HCT116 (cell line): ENCODE measurements around the gene INF2. TPM values are rescaled to one million over a fixed set of nuclear protein-coding genes. Genes with fewer than 3 reads are reported as not detected.

ENCODE experiments used
- ATAC-seq: fragments of 200-7000 bp; cut with Tn5 transposase; 2 replicates; pipeline ENCODE4 v1.9.1; 2020; ENCODE audit warnings: mild to moderate bottlenecking, moderate library complexity
- BruUV-seq: library from RNA; stranded (reverse); fragments of 400-500 nt; replicated peaks from 2 replicates; lab custom pipeline; 2021; lab: Mats Ljungman, UMichigan
- CTCF ChIA-PET: fragments of 300-600 bp; sonication (Branson Sonifier 250); formaldehyde crosslinking; loops from one replicate; lab custom pipeline; 2021; ENCODE audit warnings: antibody characterized with exemption; lab: Charles Lee
- POLR2A ChIA-PET: fragments of 300-600, 350-600 bp; sonication (Branson Sonifier 250); formaldehyde crosslinking; loops from one replicate; lab custom pipeline; 2021; ENCODE audit warnings: antibody characterized with exemption; lab: Charles Lee
- RAD21 ChIA-PET, 2 experiments: fragments of 300-600 bp; sonication (Branson Sonifier 250); formaldehyde crosslinking; loops; one replicate each; lab custom pipeline; 2023; ENCODE audit warnings: low total read pairs in 2 of 2; ENCODE audit not compliant: uncharacterized antibody in 2 of 2, unreplicated experiment in 2 of 2, low non-redundant PET in 1 of 2; lab: Charles Lee
- DNase-seq: peaks from one replicate; pipeline ENCODE4 v3.0.0-alpha.2; 2010; ENCODE audit warnings: low read depth, low spot score
- H2AFZ ChIP-seq: fragments of 200-600 bp; shearing (Covaris generic), sonication (generic); 2 replicates; pipeline ENCODE4 v1.6.1; 2017; ENCODE audit warnings: low read depth, mixed run types, mixed read lengths, antibody characterized with exemption, low read length; ENCODE audit not compliant: poor library complexity, severe bottlenecking
- H3K27ac ChIP-seq: 2 replicates; pipeline ENCODE4 v1.5.1; 2012; ENCODE audit warnings: low read depth, low read length
- H3K27me3 ChIP-seq: fragments of 200-600 bp; sonication (generic); 2 replicates; pipeline ENCODE4 v1.6.1; 2016; ENCODE audit warnings: mixed run types, low read length, mixed read lengths; ENCODE audit not compliant: insufficient read depth
- H3K36me3 ChIP-seq, 2 experiments: fragments of 200-500 bp in 1 of 2; fragments of 200-600 bp in 1 of 2; sonication (Bioruptor generic) in 1 of 2; sonication (generic) in 1 of 2; 2 replicates each; pipeline versions ENCODE4 v1.5.1 to v1.6.1; 2014 to 2016; ENCODE audit warnings: low read length in 2 of 2, inconsistent platforms in 1 of 2, mixed read lengths in 1 of 2, mixed run types in 1 of 2; ENCODE audit not compliant: insufficient read depth in 2 of 2, control insufficient read depth in 1 of 2
- H3K4me1 ChIP-seq, 2 experiments: fragments of 200-600 bp in 1 of 2; sonication (generic) in 1 of 2; 2 replicates each; pipeline versions ENCODE4 v1.5.1 to v1.6.1; 2012 to 2017; ENCODE audit warnings: low read length in 2 of 2, inconsistent platforms in 1 of 2, mild to moderate bottlenecking in 1 of 2, mixed read lengths in 1 of 2, mixed run types in 1 of 2, moderate library complexity in 1 of 2; ENCODE audit not compliant: insufficient read depth in 2 of 2, control insufficient read depth in 1 of 2
- H3K4me2 ChIP-seq: fragments of 200-600 bp; sonication (generic); 2 replicates; pipeline ENCODE4 v1.6.1; 2017; ENCODE audit warnings: mixed run types, low read length, mixed read lengths
- H3K4me3 ChIP-seq, 2 experiments: fragments of 200-600 bp in 1 of 2; sonication (generic) in 1 of 2; replicated peaks in 1 of 2; 2 replicates each; pipeline ENCODE4 v1.5.1; 2011 to 2016; ENCODE audit warnings: low read length in 2 of 2, control low read depth in 1 of 2, low read depth in 1 of 2, mild to moderate bottlenecking in 1 of 2, mixed read lengths in 1 of 2, mixed run types in 1 of 2
- H3K79me2 ChIP-seq: fragments of 200-600 bp; sonication (generic); 2 replicates; pipeline ENCODE4 v1.6.1; 2017; ENCODE audit warnings: mild to moderate bottlenecking, mixed run types, low read length, moderate library complexity, mixed read lengths; ENCODE audit not compliant: insufficient read depth
- H3K9ac ChIP-seq: fragments of 200-600 bp; sonication (generic); 2 replicates; pipeline ENCODE4 v1.6.1; 2016; ENCODE audit warnings: low read length, mixed read lengths
- H3K9me2 ChIP-seq: fragments of 200-600 bp; sonication (generic), shearing (Covaris generic); 2 replicates; pipeline ENCODE4 v1.6.1; 2017; ENCODE audit warnings: mixed run types, mild to moderate bottlenecking, moderate library complexity; ENCODE audit not compliant: insufficient read depth
- H3K9me3 ChIP-seq, 2 experiments: fragments of 200-500 bp in 1 of 2; fragments of 200-600 bp in 1 of 2; sonication (Bioruptor generic) in 1 of 2; sonication (generic) in 1 of 2; 2 replicates each; pipeline ENCODE4 v1.6.1; 2014 to 2017; ENCODE audit warnings: low read length in 2 of 2, mixed read lengths in 2 of 2, inconsistent platforms in 1 of 2, low read depth in 1 of 2, mild to moderate bottlenecking in 1 of 2, mixed run types in 1 of 2, moderate library complexity in 1 of 2; ENCODE audit not compliant: control insufficient read depth in 1 of 2, insufficient read depth in 1 of 2
- H4K20me1 ChIP-seq: fragments of 200-600 bp; sonication (generic), shearing (Covaris generic); 2 replicates; pipeline ENCODE4 v1.6.1; 2017; ENCODE audit warnings: mixed run types, mild to moderate bottlenecking, moderate library complexity; ENCODE audit not compliant: insufficient read depth
- EGR1 ChIP-seq: IDR thresholded peaks from 2 replicates; pipeline ENCODE4 v1.6.1; 2012; ENCODE audit warnings: low read depth
- ELF1 ChIP-seq: IDR thresholded peaks from 2 replicates; pipeline ENCODE4 v1.6.1; 2012; ENCODE audit warnings: low read depth, borderline replicate concordance
- EZH2 ChIP-seq: fragments of 200-600 bp; sonication (generic); IDR thresholded peaks from 2 replicates; pipeline ENCODE4 v1.6.1; 2017; ENCODE audit warnings: antibody characterized with exemption, mixed run types
- EZH2phosphoT487 ChIP-seq: fragments of 200-600 bp; IDR thresholded peaks from 2 replicates; pipeline ENCODE4 v1.6.1; 2018; ENCODE audit warnings: antibody characterized with exemption, borderline replicate concordance
- FOSL1 ChIP-seq: IDR thresholded peaks from 2 replicates; pipeline ENCODE4 v1.6.1; 2012; ENCODE audit warnings: low read depth
- MAX ChIP-seq: IDR thresholded peaks from 2 replicates; pipeline ENCODE4 v1.6.1; 2012
- POLR2A ChIP-seq: IDR thresholded peaks from 2 replicates; pipeline ENCODE4 v1.7.0; 2011; ENCODE audit warnings: borderline replicate concordance; ENCODE audit not compliant: insufficient read depth, insufficient read length; ENCODE audit errors: extremely low read depth
- POLR2AphosphoS5 ChIP-seq: IDR thresholded peaks from 2 replicates; pipeline ENCODE4 v1.6.1; 2011; ENCODE audit warnings: mild to moderate bottlenecking, low read depth, low read length, moderate library complexity
- RAD21 ChIP-seq: IDR thresholded peaks from 2 replicates; pipeline ENCODE4 v1.6.1; 2012; ENCODE audit warnings: low read depth, mild to moderate bottlenecking
- SRF ChIP-seq: IDR thresholded peaks from 2 replicates; pipeline ENCODE4 v1.6.1; 2012; ENCODE audit warnings: low read depth
- TCF7L2 ChIP-seq: IDR thresholded peaks from 2 replicates; pipeline ENCODE4 v1.7.0; 2011; ENCODE audit warnings: borderline replicate concordance, inconsistent platforms; ENCODE audit not compliant: insufficient read depth, insufficient read length; ENCODE audit errors: extremely low read depth
- YY1 ChIP-seq: IDR thresholded peaks from 2 replicates; pipeline ENCODE4 v1.6.1; 2011; ENCODE audit warnings: low read length, low read depth, moderate library complexity, mild to moderate bottlenecking; ENCODE audit not compliant: insufficient replicate concordance; ENCODE audit errors: extremely low read depth
- ZFX ChIP-seq: fragments of 450-650 bp; IDR thresholded peaks from 2 replicates; pipeline ENCODE4 v1.6.1; 2017
- intact Hi-C: fragments of 100-400 bp; cut with micrococcal nuclease; formaldehyde crosslinking; loops from 2 replicates; pipeline ENCODE4 v1.10.0; 2022
- total RNA-seq: library from RNA; stranded (reverse); gene quantifications from one replicate; pipeline ENCODE4 v1.2.1, GENCODE V29; 2021; ENCODE audit not compliant: unreplicated experiment
- TF ChIP-seq, protein P1 (sequence below): IDR thresholded peaks from 2 replicates; pipeline ENCODE4 v1.6.1; 2011; ENCODE audit warnings: mild to moderate bottlenecking, low read length, moderate library complexity; ENCODE audit not compliant: insufficient replicate concordance; ENCODE audit errors: extremely low read depth
- TF ChIP-seq, protein P2 (sequence below), 3 experiments: fragments of 200-600 bp in 1 of 3; sonication (generic) in 1 of 3; IDR thresholded peaks in 2 of 3; conservative IDR thresholded peaks in 1 of 3; 2 replicates each; pipeline ENCODE4 v1.5.1; 2012 to 2017; ENCODE audit warnings: low read depth in 2 of 3, low read length in 2 of 3, antibody characterized with exemption in 1 of 3, borderline replicate concordance in 1 of 3, control low read depth in 1 of 3, mild to moderate bottlenecking in 1 of 3, mixed read lengths in 1 of 3, mixed run types in 1 of 3, moderate library complexity in 1 of 3; ENCODE audit not compliant: insufficient read depth in 1 of 3

Gene INF2
- total RNA-seq, 1 experiment from 2014 or later = 95.8 TPM

- no peak for TF ChIP-seq ZFX
- TF ChIP-seq EGR1 = no peak
These were observed 24.6 kb downstream of the INF2 start (continued) for GRCh38 chr14:104714066-104714465.

DNA sequence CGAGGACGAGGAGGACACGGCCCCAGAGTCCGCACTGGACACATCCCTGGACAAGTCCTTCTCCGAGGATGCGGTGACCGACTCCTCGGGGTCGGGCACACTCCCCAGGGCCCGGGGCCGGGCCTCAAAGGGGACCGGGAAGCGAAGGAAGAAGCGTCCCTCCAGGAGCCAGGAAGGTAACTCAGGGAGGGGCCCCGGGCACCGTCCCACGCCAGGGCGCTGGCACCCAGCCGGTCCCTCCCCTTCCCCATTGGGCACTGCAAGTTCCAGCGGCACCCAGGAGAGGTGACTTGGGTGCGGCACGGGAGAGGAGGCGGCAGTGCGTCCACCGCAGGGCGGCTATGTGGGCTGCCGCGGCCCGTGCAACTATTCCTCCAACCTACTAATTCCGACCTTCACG is 25.3 kb downstream of the INF2 start:
- Histone ChIP-seq H3K4me2 (no peak overlapping the region), H3K9me2 (no peaks in the 10 kb centered on the region), H3K4me1 (no peaks in the 10 kb centered on the region), H3K36me3 (peaks cover 6 to 48% of the 10 kb centered on the region in 2 experiments; a peak in 3 of 4 replicates), H3K27ac (no peak overlapping the region), H3K79me2 (no peaks in the 10 kb centered on the region), H3K4me3 (no peak overlapping the region), H3K9me3 (no peaks in the 10 kb centered on the region), H3K9ac (no peak overlapping the region), H4K20me1 (no peaks in the 10 kb centered on the region), H2AFZ (no peak overlapping the region), H3K27me3 (no peaks in the 10 kb centered on the region)
- DNase-seq (no peak), ATAC-seq (no peak)
- BruUV-seq = no TSS peak
- intact Hi-C loops = no loop called here
- ChIA-PET RAD21 (no interaction called here), POLR2A (no interaction called here), CTCF (no interaction called here)
- TF ChIP-seq SRF = no peak
- no peak for TF ChIP-seq FOSL1
- no peak for TF ChIP-seq EZH2phosphoT487
- no peak for TF ChIP-seq ZFX
- no peak for TF ChIP-seq MAX
- no peak for TF ChIP-seq TCF7L2
- TF ChIP-seq YY1 = no peak
- TF ChIP-seq, protein P1, sequence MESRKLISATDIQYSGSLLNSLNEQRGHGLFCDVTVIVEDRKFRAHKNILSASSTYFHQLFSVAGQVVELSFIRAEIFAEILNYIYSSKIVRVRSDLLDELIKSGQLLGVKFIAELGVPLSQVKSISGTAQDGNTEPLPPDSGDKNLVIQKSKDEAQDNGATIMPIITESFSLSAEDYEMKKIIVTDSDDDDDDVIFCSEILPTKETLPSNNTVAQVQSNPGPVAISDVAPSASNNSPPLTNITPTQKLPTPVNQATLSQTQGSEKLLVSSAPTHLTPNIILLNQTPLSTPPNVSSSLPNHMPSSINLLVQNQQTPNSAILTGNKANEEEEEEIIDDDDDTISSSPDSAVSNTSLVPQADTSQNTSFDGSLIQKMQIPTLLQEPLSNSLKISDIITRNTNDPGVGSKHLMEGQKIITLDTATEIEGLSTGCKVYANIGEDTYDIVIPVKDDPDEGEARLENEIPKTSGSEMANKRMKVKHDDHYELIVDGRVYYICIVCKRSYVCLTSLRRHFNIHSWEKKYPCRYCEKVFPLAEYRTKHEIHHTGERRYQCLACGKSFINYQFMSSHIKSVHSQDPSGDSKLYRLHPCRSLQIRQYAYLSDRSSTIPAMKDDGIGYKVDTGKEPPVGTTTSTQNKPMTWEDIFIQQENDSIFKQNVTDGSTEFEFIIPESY = no peak
- TF ChIP-seq EZH2 = no peak
- TF ChIP-seq POLR2A = no peak
- TF ChIP-seq ELF1 = no peak
- TF ChIP-seq, protein P2, sequence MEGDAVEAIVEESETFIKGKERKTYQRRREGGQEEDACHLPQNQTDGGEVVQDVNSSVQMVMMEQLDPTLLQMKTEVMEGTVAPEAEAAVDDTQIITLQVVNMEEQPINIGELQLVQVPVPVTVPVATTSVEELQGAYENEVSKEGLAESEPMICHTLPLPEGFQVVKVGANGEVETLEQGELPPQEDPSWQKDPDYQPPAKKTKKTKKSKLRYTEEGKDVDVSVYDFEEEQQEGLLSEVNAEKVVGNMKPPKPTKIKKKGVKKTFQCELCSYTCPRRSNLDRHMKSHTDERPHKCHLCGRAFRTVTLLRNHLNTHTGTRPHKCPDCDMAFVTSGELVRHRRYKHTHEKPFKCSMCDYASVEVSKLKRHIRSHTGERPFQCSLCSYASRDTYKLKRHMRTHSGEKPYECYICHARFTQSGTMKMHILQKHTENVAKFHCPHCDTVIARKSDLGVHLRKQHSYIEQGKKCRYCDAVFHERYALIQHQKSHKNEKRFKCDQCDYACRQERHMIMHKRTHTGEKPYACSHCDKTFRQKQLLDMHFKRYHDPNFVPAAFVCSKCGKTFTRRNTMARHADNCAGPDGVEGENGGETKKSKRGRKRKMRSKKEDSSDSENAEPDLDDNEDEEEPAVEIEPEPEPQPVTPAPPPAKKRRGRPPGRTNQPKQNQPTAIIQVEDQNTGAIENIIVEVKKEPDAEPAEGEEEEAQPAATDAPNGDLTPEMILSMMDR (IDR thresholded peaks at IDR 0.05 in 2 of 3, conservative IDR thresholded peaks at IDR 0.05 in 1 of 3; ENCODE audit: borderline replicate concordance in 1 of 3, insufficient read depth in 1 of 3, low read depth in 2 of 3, low read length in 2 of 3) = no peak
- no peak for TF ChIP-seq POLR2AphosphoS5
- TF ChIP-seq RAD21 = no peak
